ENCODE results near the gene ARL15.
"Not testable (repeated sequence)": the region's sequence is repeated elsewhere in the genome, so short reads cannot be mapped to it uniquely, and the experiment has no call there.

The ARL15 gene

GRCh38 chr5:54013556-54014194 lies 296.7 kb downstream of the ARL15 start:
- peak; percentile 86 for DNase-seq

GRCh38 chr5:54009828-54010227 lies 300.5 kb downstream of the ARL15 start:
- DNase-seq = no peak

GRCh38 chr5:54009357-54009756 lies 301.0 kb downstream of the ARL15 start:
- DNase-seq = no peak

GRCh38 chr5:54007827-54008777 lies 302.3 kb downstream of the ARL15 start:
- peak; percentile 38 for DNase-seq

- no peak for DNase-seq
These were observed 305.7 kb downstream of the ARL15 start for GRCh38 chr5:54004697-54005096.

GRCh38 chr5:54002779-54003178 lies 307.6 kb downstream of the ARL15 start:
- DNase-seq = no peak

GRCh38 chr5:54001976-54002775 lies 308.2 kb downstream of the ARL15 start:
- no peak for DNase-seq

GRCh38 chr5:54000011-54000410 lies 310.4 kb downstream of the ARL15 start:
- no peak for DNase-seq

- no peak for DNase-seq
These were observed 312.4 kb downstream of the ARL15 start for GRCh38 chr5:53997736-53998627.

GRCh38 chr5:53996008-53996407 lies 314.4 kb downstream of the ARL15 start:
- no peak for DNase-seq

GRCh38 chr5:53994148-53994547 lies 316.2 kb downstream of the ARL15 start:
- peak; percentile 57 for DNase-seq

- DNase-seq = peak; percentile 40
These were observed 318.4 kb downstream of the ARL15 start for GRCh38 chr5:53991942-53992341.

GRCh38 chr5:53987101-53987500 lies 323.3 kb downstream of the ARL15 start:
- no peak for DNase-seq

GRCh38 chr5:53985796-53986195 lies 324.6 kb downstream of the ARL15 start:
- DNase-seq = no peak

- DNase-seq = no peak
These were observed 325.4 kb downstream of the ARL15 start for GRCh38 chr5:53984971-53985370.

GRCh38 chr5:53983568-53984460 lies 326.6 kb downstream of the ARL15 start:
- DNase-seq = peak; percentile 83

- DNase-seq = not testable (repeated sequence)
These were observed 328.1 kb downstream of the ARL15 start for GRCh38 chr5:53982319-53982718.

GRCh38 chr5:53980061-53980460 lies 330.3 kb downstream of the ARL15 start:
- DNase-seq = no peak

- no peak for DNase-seq
These were observed 336.4 kb downstream of the ARL15 start for GRCh38 chr5:53974021-53974420.

- no peak for DNase-seq
These were observed 338.1 kb downstream of the ARL15 start for GRCh38 chr5:53972314-53972713.

GRCh38 chr5:53971551-53971950 lies 338.8 kb downstream of the ARL15 start:
- DNase-seq = no peak
